GM23338 (cell line): Measurements from ENCODE around the gene FASTKD1. TPM values are rescaled to one million over a fixed set of nuclear protein-coding genes. Genes with fewer than 3 reads are reported as not detected.

Source experiments
- ATAC-seq: fragments of 200-7000 bp; cut with Tn5 transposase; 3 replicates; pipeline ENCODE4 v1.9.1; 2020
- DNase-seq: peaks from one replicate; pipeline ENCODE4 v3.0.0-alpha.2; 2015; ENCODE audit warnings: low spot score
- H2AFZ ChIP-seq: fragments of 200-600 bp; sonication (generic); 2 replicates; pipeline ENCODE4 v1.8.0; 2016; ENCODE audit warnings: antibody characterized with exemption, mild to moderate bottlenecking, moderate library complexity
- H3F3A ChIP-seq: fragments of 200-600 bp; sonication (generic); replicated peaks from 2 replicates; pipeline ENCODE4 v1.8.0; 2017; ENCODE audit warnings: antibody characterized with exemption, mixed run types, low read depth
- H3K27ac ChIP-seq: fragments of 200-600 bp; sonication (generic); 2 replicates; pipeline ENCODE4 v1.6.1; 2016; ENCODE audit warnings: low read depth
- H3K27me3 ChIP-seq: fragments of 200-600 bp; sonication (generic); 2 replicates; pipeline ENCODE4 v1.8.0; 2016; ENCODE audit warnings: mild to moderate bottlenecking, mixed run types, moderate library complexity; ENCODE audit not compliant: insufficient read depth
- H3K36me3 ChIP-seq: fragments of 200-600 bp; sonication (generic); 2 replicates; pipeline ENCODE4 v1.8.0; 2016; ENCODE audit warnings: mild to moderate bottlenecking; ENCODE audit not compliant: insufficient read depth
- H3K4me1 ChIP-seq: fragments of 200-600 bp; sonication (generic); 2 replicates; pipeline ENCODE4 v1.8.0; 2016; ENCODE audit warnings: mild to moderate bottlenecking, moderate library complexity; ENCODE audit not compliant: insufficient read depth
- H3K4me2 ChIP-seq: fragments of 200-600 bp; sonication (generic); 2 replicates; pipeline ENCODE4 v1.7.1; 2017; ENCODE audit warnings: mixed run types
- H3K4me3 ChIP-seq: fragments of 200-600 bp; sonication (generic); 2 replicates; pipeline ENCODE4 v1.6.1; 2016; ENCODE audit warnings: mixed run types
- H3K79me2 ChIP-seq: fragments of 200-600 bp; sonication (generic); replicated peaks from 2 replicates; pipeline ENCODE4 v1.8.0; 2017; ENCODE audit warnings: mild to moderate bottlenecking; ENCODE audit not compliant: insufficient read depth
- H3K9me2 ChIP-seq: fragments of 200-600 bp; sonication (generic); 2 replicates; pipeline ENCODE4 v1.8.0; 2017; ENCODE audit not compliant: insufficient read depth
- H4K20me1 ChIP-seq: fragments of 200-600 bp; sonication (generic); replicated peaks from 2 replicates; pipeline ENCODE4 v1.8.0; 2017; ENCODE audit warnings: mild to moderate bottlenecking; ENCODE audit not compliant: insufficient read depth
- H3K27ac Mint-ChIP-seq: 2 replicates; pipeline ENCODE4 v1.8.0; 2020; ENCODE audit warnings: inconsistent platforms, mild to moderate bottlenecking, moderate library complexity, mixed read lengths
- H3K27me3 Mint-ChIP-seq: 3 replicates; pipeline ENCODE4 v1.8.0; 2022; ENCODE audit warnings: low read depth, mild to moderate bottlenecking, moderate library complexity, mixed read lengths, inconsistent platforms; ENCODE audit not compliant: insufficient read depth, poor library complexity
- H3K36me3 Mint-ChIP-seq: 3 replicates; pipeline ENCODE4 v1.8.0; 2021; ENCODE audit warnings: low read depth, mild to moderate bottlenecking, inconsistent platforms, moderate library complexity, mixed read lengths
- H3K4me1 Mint-ChIP-seq: 3 replicates; pipeline ENCODE4 v1.8.0; 2020; ENCODE audit warnings: mild to moderate bottlenecking, inconsistent platforms, mixed read lengths
- H3K4me3 Mint-ChIP-seq: 3 replicates; pipeline ENCODE4 v1.8.0; 2021; ENCODE audit warnings: moderate library complexity, mild to moderate bottlenecking, inconsistent platforms, mixed read lengths
- H3K9me3 Mint-ChIP-seq: 3 replicates; pipeline ENCODE4 v1.8.0; 2020; ENCODE audit warnings: moderate library complexity, mild to moderate bottlenecking, inconsistent platforms, mixed read lengths
- CREB1 ChIP-seq: fragments of 250-450 bp; sonication (Bioruptor Pico); IDR thresholded peaks from 2 replicates; pipeline ENCODE4 v1.5.0; 2020; ENCODE audit warnings: low read depth, mild to moderate bottlenecking, moderate library complexity
- CTCF ChIP-seq, 2 experiments: fragments of 200-600 bp in 1 of 2; sonication (generic) in 1 of 2; conservative IDR thresholded peaks; 2 replicates each; pipeline versions ENCODE4 v1.5.1 to v1.6.1; 2016 to 2017; ENCODE audit warnings: antibody characterized with exemption in 2 of 2, low read depth in 2 of 2, mild to moderate bottlenecking in 2 of 2, moderate library complexity in 1 of 2
- ETS1 ChIP-seq: IDR thresholded peaks from 2 replicates; pipeline ENCODE4 v1.6.1; 2016; ENCODE audit warnings: antibody characterized with exemption
- EZH2 ChIP-seq: fragments of 200-600 bp; sonication (generic); IDR thresholded peaks from one replicate; pipeline ENCODE4 v1.8.0; 2017; ENCODE audit warnings: antibody characterized with exemption, mild to moderate bottlenecking, low read depth; ENCODE audit not compliant: unreplicated experiment
- JUNB ChIP-seq: IDR thresholded peaks from one replicate; pipeline ENCODE4 v1.6.1; 2016; ENCODE audit warnings: antibody characterized with exemption; ENCODE audit not compliant: unreplicated experiment
- NANOG ChIP-seq: IDR thresholded peaks from 2 replicates; pipeline ENCODE4 v1.6.1; 2016; ENCODE audit warnings: antibody characterized with exemption, borderline replicate concordance
- POLR2AphosphoS5 ChIP-seq: IDR thresholded peaks from 2 replicates; pipeline ENCODE4 v1.6.1; 2016; ENCODE audit warnings: antibody characterized with exemption, low read depth
- REST ChIP-seq: IDR thresholded peaks from one replicate; pipeline ENCODE4 v1.6.1; 2018; ENCODE audit warnings: antibody characterized with exemption; ENCODE audit not compliant: unreplicated experiment
- STAT1 ChIP-seq: IDR thresholded peaks from one replicate; pipeline ENCODE4 v1.6.1; 2016; ENCODE audit warnings: antibody characterized with exemption; ENCODE audit not compliant: unreplicated experiment
- ZNF331 ChIP-seq: fragments of 250-450 bp; sonication (Bioruptor Pico); IDR thresholded peaks from 2 replicates; pipeline ENCODE4 v1.5.0; 2020; ENCODE audit warnings: low read depth, mild to moderate bottlenecking, moderate library complexity
- ZNF462 ChIP-seq: fragments of 250-450 bp; sonication (Bioruptor Pico); IDR thresholded peaks from 2 replicates; pipeline ENCODE4 v1.5.0; 2020; ENCODE audit warnings: mild to moderate bottlenecking, moderate library complexity
- polyA plus RNA-seq: library from polyadenylated mRNA; unstranded; fragments of >200 nt; fragmentation: Nextera tagmentation; extraction: Ambion mirVana; gene quantifications from 2 replicates; pipeline ENCODE4 v1.2.1, GENCODE V29; 2016
- total RNA-seq: library from RNA; depleted of rRNA; stranded (reverse); fragments of >200 nt; shearing (Covaris generic); gene quantifications from 2 replicates; pipeline ENCODE4 v1.2.3, GENCODE V29; 2014

The FASTKD1 gene
- total and polyA plus RNA-seq, 2 experiments from 2014 or later = 49.0 to 53.3 TPM

- Histone ChIP-seq H3K4me3 (no peak overlapping the region), H2AFZ (no peak overlapping the region), H3K9me2 (no peaks in the 10 kb centered on the region), H3K79me2 (peaks cover 57% of the 10 kb centered on the region), H4K20me1 (peaks cover 11% of the 10 kb centered on the region; the same call in 1 of the 2 replicates), H3K36me3 (no peaks in the 10 kb centered on the region; the same call in 1 of the 2 replicates), H3F3A (0 out of 2 replicates have a peak, but pooled peaks cover 4% of the 10 kb centered on the region), H3K4me2 (0 out of 2 replicates have a peak overlapping the region, but pooled peaks have one; percentile 84), H3K4me1 (no peaks in the 10 kb centered on the region), H3K27ac (no peak overlapping the region), H3K27me3 (no peaks in the 10 kb centered on the region)
- DNase-seq (no peak), ATAC-seq (no peak)
- Mint-ChIP-seq H3K4me1 (peaks cover 5% of the 10 kb centered on the region; the same call in 2 of the 3 replicates), H3K36me3 (peaks cover 10% of the 10 kb centered on the region; the same call in 1 of the 3 replicates), H3K9me3 (peaks cover 14% of the 10 kb centered on the region), H3K4me3 (no peak overlapping the region; the same call in 2 of the 3 replicates), H3K27me3 (peaks cover 5% of the 10 kb centered on the region), H3K27ac (no peak overlapping the region)
- TF ChIP-seq CREB1 (no peak), NANOG (no peak), ZNF462 (CRISPR knock-in tag) (no peak), POLR2AphosphoS5 (no peak), REST (no peak), EZH2 (no peak), ZNF331 (no peak), ETS1 (no peak), CTCF (conservative IDR thresholded peaks at IDR 0.05; ENCODE audit: low read depth in 2 of 2) (no peak), STAT1 (no peak), JUNB (no peak)
Measured at GRCh38 chr2:169571571-169571970, 2.1 kb downstream of the FASTKD1 start.
